ACHN (cell line): ENCODE measurements around the gene FGGY.

Experiments used
- DNase-seq: peaks from one replicate; pipeline ENCODE4 v3.0.0-alpha.2; 2015
- in situ Hi-C: cut with HindIII; loops from 2 replicates; pipeline ENCODE4 v1.10.0; 2017; ENCODE audit warnings: low sequenced_read_pairs, low pct_ligation_motif_present, low pct_unique_long_range_greater_than_20kb

FGGY gene

GRCh38 chr1:59366346-59366745, 69.5 kb downstream of the FGGY start:
- no peak for DNase-seq
- in situ Hi-C loops: no loop called here

- in situ Hi-C loops: no loop called here
- DNase-seq: no peak
Observed at GRCh38 chr1:59367301-59368007, 70.6 kb downstream of the FGGY start.

GRCh38 chr1:59368008-59368670, 71.2 kb downstream of the FGGY start:
- no peak for DNase-seq
- in situ Hi-C loops: no loop called here

- DNase-seq: peak; percentile 70
- in situ Hi-C loops: no loop called here
Observed at GRCh38 chr1:59375321-59376220, 78.7 kb downstream of the FGGY start.

- no peak for DNase-seq
- in situ Hi-C loops: no loop called here
Observed at GRCh38 chr1:59377350-59377904, 80.5 kb downstream of the FGGY start.

GRCh38 chr1:59378621-59379370, 81.9 kb downstream of the FGGY start:
- in situ Hi-C loops: no loop called here
- no peak for DNase-seq

GRCh38 chr1:59379371-59379728, 82.5 kb downstream of the FGGY start:
- no peak for DNase-seq
- in situ Hi-C loops: no loop called here

GRCh38 chr1:59383963-59384362, 87.1 kb downstream of the FGGY start:
- in situ Hi-C loops: no loop called here
- no peak for DNase-seq

- DNase-seq: no peak
- in situ Hi-C loops: no loop called here
Observed at GRCh38 chr1:59384443-59384842, 87.5 kb downstream of the FGGY start.

GRCh38 chr1:59388191-59388590, 91.3 kb downstream of the FGGY start:
- no peak for DNase-seq
- in situ Hi-C loops: no loop called here

- in situ Hi-C loops: no loop called here
- DNase-seq: no peak
Observed at GRCh38 chr1:59389847-59390246, 93.0 kb downstream of the FGGY start.

- DNase-seq: no peak
- in situ Hi-C loops: no loop called here
Observed at GRCh38 chr1:59390307-59390706, 93.4 kb downstream of the FGGY start.

GRCh38 chr1:59391212-59392179, 94.6 kb downstream of the FGGY start:
- DNase-seq: no peak
- in situ Hi-C loops: no loop called here

- in situ Hi-C loops: no loop called here
- DNase-seq: no peak
Observed at GRCh38 chr1:59393211-59394180, 96.6 kb downstream of the FGGY start.

GRCh38 chr1:59394706-59395425, 98.0 kb downstream of the FGGY start:
- no peak for DNase-seq
- in situ Hi-C loops: no loop called here

GRCh38 chr1:59396387-59396786, 99.5 kb downstream of the FGGY start:
- no peak for DNase-seq
- in situ Hi-C loops: no loop called here
